Sigmoid colon (tissue), 4 donors: ENCODE data around the gene KCTD15.

Experiments used
- CTCF ChIP-seq, 4 experiments: fragments of 450-650 bp in 3 of 4; fragments of 200-600 bp in 1 of 4; IDR thresholded peaks; one replicate each; pipeline ENCODE4 v1.5.1; 2016 to 2019; ENCODE audit warnings: antibody characterized with exemption in 4 of 4, mild to moderate bottlenecking in 3 of 4, moderate library complexity in 2 of 4
- EP300 ChIP-seq, 4 donors: sonication (generic); formaldehyde crosslinking; IDR thresholded peaks; one replicate each; pipeline ENCODE4 v1.6.1; 2017; ENCODE audit warnings: antibody characterized with exemption in 4 of 4
- POLR2A ChIP-seq, 2 donors: fragments of 450-650 bp; IDR thresholded peaks; one replicate each; pipeline ENCODE4 v1.6.1; 2016; ENCODE audit warnings: antibody characterized with exemption in 2 of 2, mild to moderate bottlenecking in 2 of 2, moderate library complexity in 2 of 2
- POLR2AphosphoS5 ChIP-seq, 4 donors: sonication (generic); formaldehyde crosslinking; IDR thresholded peaks; one replicate each; pipeline ENCODE4 v1.6.1; 2017; ENCODE audit warnings: antibody characterized with exemption in 4 of 4

- TF ChIP-seq CTCF (IDR thresholded peaks at IDR 0.05) (no peak), POLR2AphosphoS5 (IDR thresholded peaks at IDR 0.05) (no peak), EP300 (IDR thresholded peaks at IDR 0.05) (no peak), POLR2A (IDR thresholded peaks at IDR 0.05) (no peak)
These were observed 26.6 kb upstream of the KCTD15 start for GRCh38 chr19:33770107-33770506.
